HG03060 (cell line): Measurements from ENCODE around the gene MRPS34.

ENCODE experiments used
- ATAC-seq: cut with Tn5 transposase; IDR thresholded peaks from one replicate; pipeline ENCODE4 v1.9.1; 2021; ENCODE audit warnings: low read depth, moderate number of reproducible peaks; ENCODE audit not compliant: unreplicated experiment

Gene MRPS34

DNA sequence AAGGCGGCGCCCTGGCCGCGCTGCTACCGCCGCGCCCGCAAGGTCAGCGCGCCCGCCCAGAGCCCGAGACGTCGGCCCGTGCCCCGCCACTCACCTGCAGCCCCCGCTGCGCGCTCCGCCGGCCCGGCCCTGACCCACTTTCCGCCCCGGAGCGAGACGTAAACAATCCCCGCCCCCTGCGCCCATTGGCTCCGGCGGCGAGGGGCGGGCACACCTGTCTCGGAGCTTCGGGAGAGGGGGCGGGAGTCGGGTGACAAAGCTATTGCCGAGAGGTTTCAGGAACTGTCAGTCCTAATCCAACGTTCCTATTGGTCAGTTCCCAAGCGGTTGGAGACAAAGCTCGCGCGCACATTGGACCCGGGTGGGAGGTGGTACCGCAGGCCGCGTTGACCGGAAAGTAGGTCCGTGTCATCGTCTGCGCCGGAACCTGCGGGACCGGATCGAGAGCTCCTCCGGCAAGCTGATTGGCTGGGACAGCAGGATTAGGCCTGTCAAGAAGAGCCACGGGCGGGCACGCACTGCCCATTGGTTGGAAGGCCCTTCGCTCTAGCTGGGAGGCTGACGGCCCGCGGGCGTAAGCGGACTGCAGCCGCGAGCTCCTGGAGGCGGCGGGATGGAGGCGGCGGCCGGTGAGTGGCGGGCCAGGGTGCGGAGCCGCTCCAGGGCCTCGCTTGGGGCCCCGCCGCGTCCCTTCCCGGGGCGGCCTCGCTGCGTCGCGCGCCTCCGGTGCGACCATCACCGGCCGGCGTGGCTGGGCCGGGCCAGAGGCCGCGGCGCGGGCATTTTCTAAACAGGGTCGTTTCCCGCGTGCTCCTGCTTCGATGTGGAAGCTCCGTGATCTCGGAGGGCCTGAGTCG, 9.7 kb upstream of the MRPS34 start, which contains the start of the genes NUBP2 and SPSB3:
Gene NUBP2, plus strand, starts transcription at position 553 of the 857 bp plus-strand sequence. Its CDS starts 61 bp downstream, at position 614.
Gene SPSB3, minus strand, starts transcription at position 164 of the 857 bp plus-strand sequence. CDS start 1,088 bp downstream, outside the sequence.
- peak; percentile 82 for ATAC-seq

DNA sequence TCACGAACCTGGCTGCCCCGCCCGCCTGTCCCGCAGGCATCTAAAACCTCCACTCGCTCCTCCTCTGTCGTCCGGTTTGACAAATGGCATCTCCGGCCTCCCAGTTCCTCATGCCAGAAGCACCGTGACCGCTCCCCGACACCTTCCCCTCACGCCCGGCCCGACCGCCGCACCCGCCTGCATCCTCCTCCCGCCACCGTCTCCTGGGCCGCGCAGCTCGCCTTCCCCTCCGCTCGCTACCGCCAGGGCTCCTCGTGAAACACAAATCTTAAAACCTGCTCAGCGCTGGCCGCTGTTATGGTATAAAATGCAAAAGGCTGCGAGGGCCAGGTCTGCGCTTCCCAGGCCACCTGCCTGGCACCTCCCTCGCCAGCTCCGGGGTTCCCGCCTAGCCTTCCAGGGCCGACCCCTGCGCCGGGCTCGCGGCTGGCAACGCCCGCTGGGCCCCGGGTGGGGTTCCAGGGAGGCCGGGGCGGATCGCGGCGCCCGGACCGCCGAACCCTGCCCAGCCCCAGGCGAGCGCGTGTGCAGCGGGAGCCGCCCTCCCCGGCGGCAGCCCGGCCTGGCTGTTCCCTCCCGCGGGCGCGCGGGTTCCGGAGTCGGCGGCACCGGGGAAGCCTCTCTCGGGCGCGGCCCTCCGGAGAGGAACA, 8.9 kb upstream of the MRPS34 start:
- no peak for ATAC-seq

DNA sequence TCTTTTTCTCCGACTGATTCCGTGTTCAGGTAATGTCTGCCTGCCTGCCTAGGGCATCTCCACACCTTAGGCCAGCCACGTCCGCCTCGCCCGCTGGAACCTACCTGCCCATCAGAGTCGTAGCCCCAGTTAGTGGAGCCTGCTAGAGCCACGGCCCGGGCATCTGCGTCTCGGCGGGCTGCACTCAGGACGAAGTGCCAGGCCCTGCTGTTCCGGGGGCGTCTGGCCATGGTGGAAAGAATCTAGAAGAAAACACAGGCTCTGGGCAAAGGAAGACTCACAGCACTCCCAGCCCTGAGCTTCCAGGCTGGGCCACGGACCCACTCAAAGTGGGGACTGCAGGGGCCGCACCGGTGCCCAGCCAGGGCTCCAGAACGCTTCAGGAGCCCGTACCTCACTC, 8.3 kb upstream of the MRPS34 start:
- no peak for ATAC-seq

DNA sequence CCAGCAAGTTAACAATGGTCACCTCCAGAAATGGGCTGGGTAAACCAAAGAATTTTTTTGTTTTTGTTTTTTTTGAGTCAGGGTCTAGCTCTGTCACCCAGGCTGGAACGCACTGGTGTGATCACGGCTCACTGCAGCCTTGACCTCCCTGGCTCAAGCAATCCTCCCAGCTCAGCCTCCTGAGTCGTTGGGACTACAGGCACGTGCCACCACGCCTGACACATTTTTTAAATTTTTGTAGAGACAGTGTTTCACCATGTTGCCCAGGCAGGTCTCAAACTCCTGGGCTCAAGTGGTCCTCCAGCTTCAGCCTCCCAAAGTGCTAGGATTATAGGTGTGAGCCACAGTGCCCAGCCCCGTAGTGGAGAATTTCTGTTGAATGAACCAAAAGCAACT, 7.7 kb upstream of the MRPS34 start:
- no peak for ATAC-seq

DNA sequence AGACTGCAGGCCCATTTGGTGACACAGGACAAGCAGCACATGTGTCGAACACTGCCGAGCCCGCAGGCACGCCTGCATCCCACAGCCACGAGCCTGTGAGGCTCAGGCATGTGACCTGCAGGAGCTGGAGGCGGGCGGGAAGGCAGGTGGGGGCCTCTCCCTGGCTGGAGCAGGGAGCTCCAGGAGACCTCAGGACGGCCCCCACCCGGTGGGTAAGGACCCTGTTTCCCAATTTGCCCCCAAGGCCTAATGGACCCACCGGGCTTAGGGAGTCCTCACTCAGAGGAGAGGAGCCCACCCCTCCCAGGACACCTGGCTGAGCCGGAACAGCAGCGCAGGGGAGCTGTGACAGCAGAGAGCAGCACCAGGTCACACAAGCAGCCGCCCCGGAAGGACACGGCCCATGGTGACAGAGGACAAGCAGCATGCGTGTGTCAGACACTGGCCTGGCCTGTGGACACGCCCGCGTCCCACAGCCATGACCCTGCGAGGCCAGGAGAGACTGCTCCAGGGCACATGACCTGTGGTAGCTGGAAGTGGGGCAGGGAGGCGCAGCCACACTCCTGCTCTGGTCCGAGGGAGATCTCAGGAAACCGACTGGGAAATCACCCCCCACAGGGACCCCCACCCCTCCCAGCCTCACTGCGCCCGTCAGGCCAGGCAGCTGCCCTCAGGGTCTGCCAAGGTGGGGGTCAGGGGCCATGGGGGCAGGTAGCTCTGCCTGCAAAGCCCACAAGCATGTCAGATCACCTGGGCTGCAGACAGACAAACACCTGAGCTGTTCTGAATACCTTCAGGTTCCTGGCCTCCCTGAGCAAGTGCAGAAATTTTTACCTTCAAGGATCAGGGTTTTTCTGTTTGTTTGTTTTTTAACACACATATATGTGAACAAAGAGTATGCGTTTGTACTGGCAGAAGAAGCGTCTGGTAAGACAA, 7.1 kb upstream of the MRPS34 start:
- no peak for ATAC-seq

DNA sequence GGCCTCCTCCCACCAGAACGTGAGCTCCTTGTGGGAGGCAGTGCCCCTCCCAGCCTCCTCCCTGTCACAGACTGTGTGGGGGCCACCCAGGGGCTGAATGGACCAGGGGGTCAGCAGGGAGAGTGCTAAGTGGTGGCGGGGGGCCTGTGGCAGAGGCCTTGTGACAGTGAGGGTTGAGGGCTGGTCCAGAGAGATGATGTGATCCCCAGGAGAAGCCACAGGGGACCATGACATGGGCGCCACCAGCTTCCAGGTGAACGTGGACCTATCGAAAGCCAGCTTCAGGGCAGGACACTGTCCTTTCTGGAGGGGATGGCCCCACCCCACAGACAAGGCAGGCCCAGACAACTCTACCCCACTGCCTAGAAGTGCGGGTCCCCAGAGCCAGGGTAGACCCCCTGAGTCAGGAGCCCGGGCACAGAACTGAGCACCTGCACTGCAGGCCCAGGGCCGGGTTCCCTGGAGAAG, 6.3 kb upstream of the MRPS34 start:
- ATAC-seq: no peak

DNA sequence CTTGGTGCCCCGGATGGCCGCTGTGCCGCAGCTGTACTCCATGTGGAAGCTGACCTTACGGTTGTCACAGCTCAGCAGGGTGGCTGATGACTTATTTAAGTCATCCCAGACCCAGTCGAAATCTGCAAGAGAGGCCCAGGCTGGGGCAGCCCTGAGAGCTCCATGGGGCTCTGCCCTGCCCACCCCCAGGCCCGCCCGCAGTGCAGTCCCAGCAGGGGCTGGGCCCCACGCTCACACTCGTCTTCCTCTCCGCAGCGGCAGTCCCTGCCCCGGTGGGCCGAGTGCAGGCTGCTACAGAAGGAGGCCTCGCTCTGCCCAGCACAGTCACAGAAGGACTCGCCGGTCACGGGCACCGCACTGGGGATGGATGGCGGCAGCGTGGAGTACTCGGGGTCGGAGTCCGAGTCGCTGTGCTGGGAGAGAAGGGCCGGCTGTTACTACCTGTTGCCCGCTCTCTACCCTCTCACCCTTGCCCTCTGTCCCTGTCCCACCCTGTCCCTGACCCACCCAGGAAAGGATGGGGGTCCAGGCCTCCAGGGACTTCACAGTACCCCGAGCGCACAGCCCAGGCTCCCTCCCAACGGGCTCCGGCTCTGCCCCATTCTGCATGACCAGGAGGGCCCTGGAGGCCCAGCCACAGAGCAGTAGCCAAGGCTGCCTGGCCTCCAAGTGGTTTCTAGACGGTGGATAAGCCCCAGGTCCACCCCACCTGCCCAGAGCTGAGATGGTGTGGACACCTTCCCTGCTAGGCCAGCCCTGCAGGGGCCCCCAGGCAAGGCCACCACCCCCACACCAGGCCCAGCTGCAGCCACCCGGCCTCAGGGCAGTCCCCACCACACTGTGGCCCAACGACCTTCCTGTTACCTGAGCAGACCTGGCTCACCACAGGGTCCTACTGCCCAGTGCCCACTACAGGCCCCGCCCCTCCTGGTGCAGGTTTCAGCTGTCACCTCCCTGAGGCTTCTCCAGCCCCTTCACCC, 5.6 kb upstream of the MRPS34 start:
- no peak for ATAC-seq

DNA sequence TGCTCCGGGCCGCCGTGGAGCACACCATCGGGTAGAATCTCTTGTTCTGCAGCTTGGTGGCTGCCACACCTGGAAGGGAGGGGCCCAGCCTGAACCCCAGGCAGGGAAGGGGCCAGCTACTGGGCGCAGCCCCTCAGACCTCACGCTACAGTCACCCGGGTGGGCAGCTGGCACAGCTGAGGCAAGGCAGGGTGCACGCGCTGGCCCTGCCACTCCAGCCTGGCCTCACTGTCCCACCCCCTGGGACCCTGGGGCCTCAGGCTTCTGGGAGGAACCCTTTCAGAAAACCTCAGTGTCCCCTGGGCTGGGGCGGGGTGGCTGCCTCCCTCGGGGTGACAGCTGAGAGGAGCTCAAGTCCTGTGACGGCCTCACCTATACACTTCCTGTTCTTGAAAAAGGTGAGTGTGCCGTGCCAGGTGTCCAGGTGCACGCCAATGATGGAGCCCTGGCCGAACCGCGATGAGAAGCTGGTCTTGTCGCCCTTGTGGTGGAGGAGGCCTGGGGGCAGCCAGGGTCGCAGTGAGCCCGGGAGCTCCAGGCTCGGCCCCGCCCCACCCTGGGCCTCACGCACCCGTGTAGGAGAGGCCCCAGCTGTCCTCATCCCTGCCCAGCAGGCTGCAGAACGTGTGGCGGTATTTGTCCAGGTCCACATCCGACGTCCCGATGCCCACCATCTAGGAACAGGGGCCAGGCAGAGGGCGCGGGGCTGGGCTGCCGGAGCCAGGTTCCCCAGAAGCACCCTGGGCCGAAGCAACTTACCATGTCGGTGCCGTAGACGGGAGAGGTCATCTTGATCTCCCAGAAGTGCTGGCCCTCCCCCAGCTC, 4.7 kb upstream of the MRPS34 start:
- no peak for ATAC-seq

DNA sequence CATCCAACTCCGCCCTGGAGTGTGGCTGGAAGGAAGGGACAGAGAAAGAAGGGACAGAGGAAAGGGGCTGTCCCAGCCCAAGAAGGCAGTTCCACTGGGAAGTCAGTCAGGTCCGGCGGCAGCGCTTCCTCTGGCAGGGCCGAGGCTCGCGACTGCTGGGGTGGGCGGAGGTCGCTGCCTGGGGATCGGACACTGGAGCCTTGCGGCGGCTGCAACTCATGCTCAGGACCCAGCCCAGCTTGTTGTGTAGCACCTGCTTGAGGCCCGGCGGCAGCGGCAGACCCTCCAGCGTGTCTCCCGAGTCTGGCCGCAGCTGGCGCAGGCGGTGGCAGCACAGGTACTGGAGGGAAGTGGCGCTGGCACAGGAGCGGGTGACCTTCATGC, 4.0 kb upstream of the MRPS34 start:
- no peak for ATAC-seq

DNA sequence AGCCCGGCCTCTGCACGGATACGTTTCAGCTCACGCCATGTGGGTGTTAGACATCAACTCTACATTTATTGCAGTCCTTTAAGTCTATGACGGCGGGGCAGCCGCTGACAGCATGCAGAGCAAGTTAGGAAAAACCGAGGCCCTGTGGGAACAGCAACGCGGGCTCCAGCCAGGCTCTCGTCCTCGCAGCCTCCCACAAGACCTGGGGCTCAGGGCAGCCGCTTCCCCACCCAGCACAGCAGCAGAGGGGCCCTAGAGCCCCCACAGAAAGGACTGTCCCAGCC, 3.7 kb upstream of the MRPS34 start:
- ATAC-seq: no peak

DNA sequence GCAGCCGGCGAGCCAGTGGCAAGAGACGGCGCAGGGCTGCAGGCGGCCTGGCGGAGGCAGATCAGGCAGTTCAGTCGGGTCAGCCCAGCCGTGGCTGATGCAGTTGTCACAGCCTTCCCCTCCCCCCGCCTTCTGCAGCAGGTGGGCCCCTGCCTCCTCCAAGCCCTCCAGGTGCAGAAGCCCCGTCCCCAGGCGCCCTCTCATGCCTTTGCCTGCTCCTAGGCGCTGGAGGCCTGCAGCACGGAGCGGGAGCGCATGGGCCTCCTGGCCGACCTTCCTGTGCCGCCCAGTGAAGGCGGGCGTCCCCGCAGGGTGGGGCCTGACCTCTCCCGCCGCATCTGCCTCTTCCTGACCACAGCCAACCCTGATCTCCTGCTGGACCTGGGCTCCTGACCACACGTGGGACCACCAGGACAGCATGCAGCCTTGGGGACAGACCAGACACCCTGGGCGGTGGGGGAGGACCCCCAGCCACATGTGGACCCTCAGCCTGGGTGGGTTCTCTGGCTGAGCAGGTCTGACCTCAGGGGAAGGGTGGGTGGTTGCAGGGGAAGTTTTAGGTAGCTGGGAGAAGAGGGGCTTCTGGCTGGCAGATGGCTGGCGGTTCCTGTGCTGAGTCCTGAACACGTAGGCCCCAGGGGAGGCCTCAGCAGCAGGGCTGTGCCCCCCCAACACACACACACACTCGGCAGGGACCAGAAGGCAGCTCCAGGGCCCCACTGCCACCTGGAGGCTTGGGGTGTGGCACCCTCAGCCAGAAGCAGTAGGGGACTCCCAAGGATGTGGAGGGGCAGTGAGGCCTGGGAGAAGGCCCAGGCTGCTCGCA, 3.1 kb upstream of the MRPS34 start:
- ATAC-seq: no peak

DNA sequence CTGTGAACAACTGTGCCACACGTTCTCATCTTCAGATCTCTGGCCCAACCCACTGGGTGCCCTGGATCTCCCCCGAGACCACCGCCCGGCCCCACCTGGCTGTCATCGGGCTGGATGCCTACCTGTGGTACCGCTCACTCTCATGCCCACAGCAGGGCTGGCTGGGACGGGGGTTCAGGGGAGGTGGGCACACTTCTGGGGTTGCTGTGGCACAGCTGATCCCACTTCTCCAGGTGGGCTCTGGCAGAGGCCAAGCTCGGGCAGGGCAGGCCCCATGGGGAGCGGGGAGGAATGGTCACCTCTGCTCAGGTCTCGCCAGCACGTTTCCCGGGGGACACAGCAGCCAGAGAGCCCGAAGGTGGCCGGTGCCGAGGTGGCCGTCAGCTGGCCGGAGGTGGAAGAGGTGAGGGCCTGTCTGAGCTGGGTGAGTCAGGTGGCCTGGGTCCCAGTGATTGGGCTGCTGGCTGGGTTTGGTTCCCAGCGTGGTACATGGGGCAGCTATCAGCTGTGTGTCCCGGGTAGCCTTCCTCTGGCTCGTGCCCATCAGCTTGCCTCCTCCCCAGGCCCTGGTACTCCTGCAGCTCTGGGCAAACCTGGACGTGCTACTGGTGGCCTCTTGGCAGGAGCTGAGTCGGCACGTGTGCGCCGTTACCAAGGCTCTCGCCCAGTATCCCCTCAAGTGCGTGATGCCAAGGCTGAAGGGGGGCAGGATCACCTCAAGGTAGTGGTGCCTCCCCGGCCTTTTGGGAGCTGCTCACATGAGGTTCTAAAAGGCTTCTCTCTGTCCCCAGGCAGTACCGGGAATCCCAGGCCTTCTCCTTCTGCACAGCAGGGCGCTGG, 2.3 kb upstream of the MRPS34 start:
- ATAC-seq: no peak

DNA sequence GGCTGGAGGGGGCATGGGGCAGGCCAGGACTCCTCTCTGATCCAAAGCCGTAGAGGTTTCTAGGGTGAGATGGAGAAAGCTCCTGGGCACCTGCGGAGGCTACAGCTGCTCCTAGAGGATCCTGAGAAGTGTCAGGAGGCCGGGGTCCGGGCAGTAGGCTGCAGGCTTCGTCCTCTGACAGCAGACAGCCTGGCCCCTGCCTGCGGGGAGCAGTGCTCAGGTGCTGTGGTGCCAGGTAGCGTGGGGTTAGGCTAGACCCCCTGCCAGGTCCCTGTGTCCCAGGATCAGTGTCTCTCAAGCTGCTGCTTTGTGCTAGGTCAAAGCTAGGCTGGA, 1.5 kb upstream of the MRPS34 start:
- ATAC-seq: no peak

DNA sequence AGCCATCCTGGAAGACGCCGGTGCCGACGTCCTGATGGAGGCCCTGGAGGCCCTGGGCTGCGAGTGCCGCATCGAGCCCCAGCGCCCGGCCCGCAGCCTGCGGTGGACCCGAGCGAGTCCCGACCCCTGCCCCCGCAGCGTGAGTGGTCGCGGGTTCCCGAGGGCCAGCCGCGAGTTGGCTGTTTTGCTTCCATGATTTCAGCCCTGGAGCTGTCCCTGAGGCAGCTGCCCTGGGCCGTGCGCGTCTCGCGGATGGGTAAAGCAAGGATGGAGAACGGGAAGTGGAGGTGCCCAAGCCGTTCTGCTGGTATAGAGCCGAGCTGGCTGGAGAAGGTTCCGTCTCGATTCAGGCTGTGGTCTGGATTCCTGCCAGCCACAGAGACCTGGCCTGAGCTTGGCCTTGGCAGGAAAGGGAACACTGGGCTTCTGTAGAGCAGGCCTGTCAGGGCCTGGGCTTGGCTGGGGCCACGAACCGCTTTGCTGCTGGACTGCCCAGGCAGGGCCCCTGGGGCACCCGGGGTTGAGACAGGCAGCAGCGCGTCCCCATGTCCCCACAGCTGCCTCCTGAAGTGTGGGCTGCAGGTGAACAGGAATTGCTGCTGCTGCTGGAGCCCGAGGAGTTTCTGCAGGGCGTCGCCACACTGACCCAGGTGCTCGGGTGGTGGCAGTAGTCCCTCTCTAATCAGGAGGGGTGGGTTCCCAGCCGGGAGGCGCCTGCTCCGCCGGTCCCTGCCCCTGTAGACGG, 941 bp upstream of the MRPS34 start:
- ATAC-seq: no peak

DNA sequence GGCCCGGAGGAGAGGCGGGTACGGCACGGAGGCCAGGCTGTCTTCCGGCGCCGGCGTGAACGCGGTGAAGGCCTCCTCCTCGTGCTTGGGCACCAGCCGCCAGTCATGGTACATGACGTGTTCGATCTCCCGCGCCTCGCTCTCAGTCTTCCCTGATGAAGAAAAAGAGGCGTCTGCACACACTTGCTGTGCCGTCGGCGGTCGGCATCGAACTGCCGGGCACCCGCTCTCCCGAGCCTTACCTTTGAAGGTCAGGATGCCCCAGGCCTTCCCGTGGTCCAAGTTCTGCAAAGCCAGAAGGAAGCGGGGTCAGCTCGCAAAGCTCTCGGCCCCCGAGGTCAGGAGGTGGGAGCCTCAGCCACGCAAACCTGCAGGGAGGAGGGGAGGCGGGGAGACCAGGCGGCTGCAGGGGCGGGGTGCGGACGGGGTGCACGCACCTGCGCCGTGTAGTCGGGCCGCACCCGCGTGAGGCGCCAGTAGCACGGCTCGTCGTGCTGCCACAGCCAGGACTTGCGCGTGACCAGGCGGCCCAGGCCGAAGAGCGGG, 499 bp downstream of the MRPS34 start, which contains the start of gene EME2:
Gene EME2, plus strand, starts transcription at position 449 of the 546 bp plus-strand sequence. CDS start 418 bp downstream, outside the sequence.
- no peak for ATAC-seq

DNA sequence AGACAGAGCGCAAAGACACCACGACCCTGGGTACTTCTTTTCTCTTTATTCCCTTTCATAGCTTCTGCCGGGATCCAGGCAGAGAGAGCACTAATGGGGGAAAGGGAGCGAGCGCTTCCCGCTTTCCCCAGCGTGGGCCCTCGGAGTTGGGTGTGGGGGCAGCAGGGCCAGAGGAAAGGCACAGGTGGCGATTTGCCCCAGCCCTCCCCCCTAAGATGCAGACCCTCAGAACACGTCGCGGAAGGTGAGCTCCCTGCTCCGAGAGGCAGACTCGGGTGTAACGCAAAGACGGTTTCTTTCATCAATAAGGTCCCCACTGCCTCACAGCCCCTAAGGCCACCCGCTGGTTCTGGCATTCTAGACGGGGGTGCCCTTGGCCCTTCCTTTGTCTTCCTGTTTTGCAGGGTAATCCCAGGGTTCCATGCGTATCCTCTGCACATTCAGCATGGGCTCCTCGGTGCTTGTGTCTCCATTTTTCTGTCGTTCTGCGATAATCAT, 1.0 kb downstream of the MRPS34 start:
- ATAC-seq: no peak
